Activated T-cell treated with anti-CD3 and anti-CD28 coated beads for 1 hour (primary cell): Measurements from ENCODE around the gene N4BP3.
"Not testable (repeated sequence)": the region's sequence is repeated elsewhere in the genome, so short reads cannot be mapped to it uniquely, and the experiment has no call there.

Experiments
- DNase-seq: peaks from one replicate; pipeline ENCODE4 v3.0.0-alpha.2; 2020; ENCODE audit warnings: low read depth

The N4BP3 gene

GRCh38 chr5:178113141-178113787 is at the start of gene N4BP3:
TSS of gene N4BP3 (plus strand) at chr5:178113532. CDS start at chr5:178119584, 6,052 bp downstream.
- DNase-seq: peak; percentile 71

GRCh38 chr5:178067755-178068154 is 45.6 kb upstream of the N4BP3 start:
- DNase-seq: no peak

- DNase-seq: no peak
Measured at GRCh38 chr5:178068293-178068692, 45.0 kb upstream of the N4BP3 start.

- peak; percentile 10 for DNase-seq
Measured at GRCh38 chr5:178069909-178070308, 43.4 kb upstream of the N4BP3 start.

GRCh38 chr5:178071108-178071507 is 42.2 kb upstream of the N4BP3 start:
- no peak for DNase-seq

GRCh38 chr5:178072749-178073148 is 40.6 kb upstream of the N4BP3 start:
- no peak for DNase-seq

GRCh38 chr5:178074266-178074952 is 38.9 kb upstream of the N4BP3 start:
- DNase-seq: no peak

- DNase-seq: not testable (repeated sequence)
Measured at GRCh38 chr5:178076965-178077364, 36.4 kb upstream of the N4BP3 start.

GRCh38 chr5:178077751-178078150 is 35.6 kb upstream of the N4BP3 start:
- DNase-seq: no peak

GRCh38 chr5:178078197-178079010 is 34.9 kb upstream of the N4BP3 start:
- no peak for DNase-seq

GRCh38 chr5:178080056-178080455 is 33.3 kb upstream of the N4BP3 start:
- no peak for DNase-seq

- DNase-seq: no peak
Measured at GRCh38 chr5:178080618-178081410, 32.5 kb upstream of the N4BP3 start.

GRCh38 chr5:178081571-178082243 is 31.6 kb upstream of the N4BP3 start:
- no peak for DNase-seq

GRCh38 chr5:178083922-178084321 is 29.4 kb upstream of the N4BP3 start:
- no peak for DNase-seq

- no peak for DNase-seq
Measured at GRCh38 chr5:178085316-178085715, 28.0 kb upstream of the N4BP3 start.

GRCh38 chr5:178086266-178086665 is 27.1 kb upstream of the N4BP3 start:
- DNase-seq: no peak

GRCh38 chr5:178087199-178087598 is 26.1 kb upstream of the N4BP3 start:
- not testable (repeated sequence) for DNase-seq

GRCh38 chr5:178090856-178091255 is 22.5 kb upstream of the N4BP3 start:
- no peak for DNase-seq

GRCh38 chr5:178093134-178093533 is 20.2 kb upstream of the N4BP3 start:
- no peak for DNase-seq

GRCh38 chr5:178094345-178094744 is 19.0 kb upstream of the N4BP3 start:
- DNase-seq: no peak

GRCh38 chr5:178098685-178099084 is 14.6 kb upstream of the N4BP3 start:
- DNase-seq: no peak

- DNase-seq: no peak
Measured at GRCh38 chr5:178103612-178104011, 9.7 kb upstream of the N4BP3 start.
